Esophagus squamous epithelium (tissue), 4 donors: Measurements from ENCODE around the gene GNLY.

Experiments
- CTCF ChIP-seq, 6 experiments: fragments of 450-650 bp in 4 of 6; fragments of 200-600 bp in 2 of 6; sonication (generic) in 2 of 6; IDR thresholded peaks; one replicate each; pipeline ENCODE4 v1.5.1; 2016 to 2019; ENCODE audit warnings: antibody characterized with exemption in 6 of 6, mild to moderate bottlenecking in 4 of 6, moderate library complexity in 4 of 6
- POLR2A ChIP-seq, 4 donors: fragments of 450-650 bp; IDR thresholded peaks; one replicate each; pipeline ENCODE4 v1.6.1; 2017; ENCODE audit warnings: antibody characterized with exemption in 4 of 4, mild to moderate bottlenecking in 4 of 4, moderate library complexity in 3 of 4

- TF ChIP-seq CTCF (IDR thresholded peaks at IDR 0.05), result no peak
- TF ChIP-seq POLR2A (IDR thresholded peaks at IDR 0.05), result no peak
Measured at GRCh38 chr2:85709401-85709811, 15.2 kb downstream of the GNLY start.
